GM18526 (cell line): ENCODE results near the gene SYNE4.
A peak's percentile ranks its signal among the peaks of the same experiment; 100 is the strongest.

Source experiments
- POLR2A ChIP-seq: IDR thresholded peaks from 3 replicates; pipeline ENCODE4 v1.6.1; 2011; ENCODE audit not compliant: insufficient read length; ENCODE audit errors: extremely low read depth

Gene SYNE4

GRCh38 chr19:36001605-36002004 is 7.0 kb downstream of the SYNE4 start:
- TF ChIP-seq POLR2A: no peak

GRCh38 chr19:35996777-35997176 is 11.8 kb downstream of the SYNE4 start:
- TF ChIP-seq POLR2A: no peak

- peak; percentile 89 for TF ChIP-seq POLR2A
These were observed 13.3 kb downstream of the SYNE4 start, which contains the start of gene SDHAF1 for GRCh38 chr19:35995048-35995993. Gene SDHAF1, plus strand, starts transcription at chr19:35995188. Its CDS starts 87 bp downstream, at chr19:35995275.

GRCh38 chr19:35993923-35994598 is 14.6 kb downstream of the SYNE4 start:
- no peak for TF ChIP-seq POLR2A

GRCh38 chr19:35992907-35993765 is 15.5 kb downstream of the SYNE4 start:
- no peak for TF ChIP-seq POLR2A

GRCh38 chr19:35991731-35992450 is 16.7 kb downstream of the SYNE4 start:
- no peak for TF ChIP-seq POLR2A

- TF ChIP-seq POLR2A: no peak
These were observed 17.6 kb downstream of the SYNE4 start for GRCh38 chr19:35990771-35991730.

GRCh38 chr19:35990156-35990555 is 18.5 kb downstream of the SYNE4 start:
- TF ChIP-seq POLR2A: no peak

- no peak for TF ChIP-seq POLR2A
These were observed 19.8 kb downstream of the SYNE4 start for GRCh38 chr19:35988824-35989223.

- no peak for TF ChIP-seq POLR2A
These were observed 21.1 kb downstream of the SYNE4 start for GRCh38 chr19:35987571-35987896.

- TF ChIP-seq POLR2A: no peak
These were observed 21.7 kb downstream of the SYNE4 start for GRCh38 chr19:35986664-35987570.

GRCh38 chr19:35986111-35986510 is 22.5 kb downstream of the SYNE4 start:
- TF ChIP-seq POLR2A: no peak

- TF ChIP-seq POLR2A: no peak
These were observed 25.4 kb downstream of the SYNE4 start for GRCh38 chr19:35983177-35983576.
